ENCODE results near the gene TEX22. TPM values are rescaled to one million over a fixed set of nuclear protein-coding genes. Genes with fewer than 3 reads are reported as not detected.

Gene TEX22
- total RNA-seq, 1 experiment from 2014 or later, result 0.41 TPM

Other genes with a start within 250 kb of the TEX22 start
- gene JAG2, start 229.8 kb upstream of the TEX22 start, total RNA-seq (2014; rRNA removed; shearing (Covaris generic)), result 8.6 and 17.2 TPM in 2 replicates
- 39.0 and 46.0 TPM in 2 replicates for gene NUDT14, start 217.2 kb upstream of the TEX22 start, total RNA-seq (2014; rRNA removed; shearing (Covaris generic))
- 40.4 and 42.6 TPM in 2 replicates for gene BTBD6, start 150.0 kb upstream of the TEX22 start, total RNA-seq (2014; rRNA removed; shearing (Covaris generic))
- gene BRF1, start 97.5 kb upstream of the TEX22 start, total RNA-seq (2014; rRNA removed; shearing (Covaris generic)), result 30.3 and 46.8 TPM in 2 replicates
- gene PACS2, start 83.8 kb upstream of the TEX22 start, total RNA-seq (2014; rRNA removed; shearing (Covaris generic)), result 36.9 and 50.7 TPM in 2 replicates
- gene MTA1, start 21.3 kb downstream of the TEX22 start, total RNA-seq (2014; rRNA removed; shearing (Covaris generic)), result 44.9 and 55.1 TPM in 2 replicates
- 184 and 209 TPM in 2 replicates for gene CRIP2, start 76.3 kb downstream of the TEX22 start, total RNA-seq (2014; rRNA removed; shearing (Covaris generic))
- gene CRIP1, start 88.3 kb downstream of the TEX22 start, total RNA-seq (2014; rRNA removed; shearing (Covaris generic)), result 8.6 TPM in 1 of 2 replicates, not detected in the other
- 67.1 and 89.1 TPM in 2 replicates for gene TEDC1, start 92.7 kb downstream of the TEX22 start, total RNA-seq (2014; rRNA removed; shearing (Covaris generic))
- 23.8 and 39.1 TPM in 2 replicates for gene TMEM121, start 128.0 kb downstream of the TEX22 start, total RNA-seq (2014; rRNA removed; shearing (Covaris generic))

Measured in G401 (cell line).